ENCODE results near the gene IFNAR2. TPM values are rescaled to one million over a fixed set of nuclear protein-coding genes. Genes with fewer than 3 reads are reported as not detected.
A peak's percentile ranks its signal among the peaks of the same experiment; 100 is the strongest.

The IFNAR2 gene
- total and polyA plus RNA-seq, 2 donors from 2014 or later, result 14.8 to 56.5 TPM

DNA sequence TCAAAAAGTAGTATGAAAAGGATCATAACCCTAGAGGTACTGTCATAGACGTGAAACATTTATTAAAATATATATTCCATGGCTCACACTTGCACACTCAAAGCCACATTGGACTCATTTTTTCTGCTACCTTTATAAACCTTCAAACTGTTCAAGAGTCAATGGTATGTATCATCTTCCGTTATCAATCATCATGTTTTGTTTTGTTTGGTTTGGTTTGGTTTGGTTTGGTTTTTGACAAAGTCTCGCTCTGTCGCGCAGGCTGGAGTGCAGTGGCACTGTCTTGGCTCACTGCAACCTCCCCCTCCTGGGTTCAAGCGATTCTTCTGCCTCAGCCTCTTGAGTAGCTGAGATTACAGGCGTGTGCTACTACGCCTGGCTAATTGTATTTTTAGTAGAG, 1.8 kb downstream of the IFNAR2 start:
- H3K4me3 ChIP-seq (ENCODE audit: low read length in 3 of 3), result no peak overlapping the region
- no peak overlapping the region for H3K9ac ChIP-seq (ENCODE audit: low read length in 3 of 3)
- no peaks in the 10 kb centered on the region for H3K36me3 ChIP-seq (ENCODE audit: control insufficient read depth in 2 of 3, insufficient read depth in 3 of 3, low read length in 3 of 3)
- no peak for FAIRE-seq
- intact Hi-C loops (cut with DNase I), result no loop called here
- TF ChIP-seq, protein P1, sequence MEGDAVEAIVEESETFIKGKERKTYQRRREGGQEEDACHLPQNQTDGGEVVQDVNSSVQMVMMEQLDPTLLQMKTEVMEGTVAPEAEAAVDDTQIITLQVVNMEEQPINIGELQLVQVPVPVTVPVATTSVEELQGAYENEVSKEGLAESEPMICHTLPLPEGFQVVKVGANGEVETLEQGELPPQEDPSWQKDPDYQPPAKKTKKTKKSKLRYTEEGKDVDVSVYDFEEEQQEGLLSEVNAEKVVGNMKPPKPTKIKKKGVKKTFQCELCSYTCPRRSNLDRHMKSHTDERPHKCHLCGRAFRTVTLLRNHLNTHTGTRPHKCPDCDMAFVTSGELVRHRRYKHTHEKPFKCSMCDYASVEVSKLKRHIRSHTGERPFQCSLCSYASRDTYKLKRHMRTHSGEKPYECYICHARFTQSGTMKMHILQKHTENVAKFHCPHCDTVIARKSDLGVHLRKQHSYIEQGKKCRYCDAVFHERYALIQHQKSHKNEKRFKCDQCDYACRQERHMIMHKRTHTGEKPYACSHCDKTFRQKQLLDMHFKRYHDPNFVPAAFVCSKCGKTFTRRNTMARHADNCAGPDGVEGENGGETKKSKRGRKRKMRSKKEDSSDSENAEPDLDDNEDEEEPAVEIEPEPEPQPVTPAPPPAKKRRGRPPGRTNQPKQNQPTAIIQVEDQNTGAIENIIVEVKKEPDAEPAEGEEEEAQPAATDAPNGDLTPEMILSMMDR (IDR thresholded peaks at IDR 0.05; ENCODE audit: borderline replicate concordance, extremely low read depth, insufficient read depth), result no peak
- H3K4me1 ChIP-seq (ENCODE audit: control insufficient read depth in 2 of 3, insufficient read depth in 2 of 3, low read depth in 1 of 3, low read length in 3 of 3), result peaks cover 0 to 7% (median 0%) of the 10 kb centered on the region in 3 donors
- H3K9me3 ChIP-seq (ENCODE audit: control insufficient read depth in 2 of 3, insufficient read depth in 1 of 3, low read length in 3 of 3), result no peaks in the 10 kb centered on the region
- H3K27ac ChIP-seq (ENCODE audit: low read depth in 2 of 2, low read length in 2 of 2), result no peak overlapping the region
- no peaks in the 10 kb centered on the region for H3K27me3 ChIP-seq (ENCODE audit: control insufficient read depth, insufficient read depth, low read length)
- DNase-seq, result no peak

DNA sequence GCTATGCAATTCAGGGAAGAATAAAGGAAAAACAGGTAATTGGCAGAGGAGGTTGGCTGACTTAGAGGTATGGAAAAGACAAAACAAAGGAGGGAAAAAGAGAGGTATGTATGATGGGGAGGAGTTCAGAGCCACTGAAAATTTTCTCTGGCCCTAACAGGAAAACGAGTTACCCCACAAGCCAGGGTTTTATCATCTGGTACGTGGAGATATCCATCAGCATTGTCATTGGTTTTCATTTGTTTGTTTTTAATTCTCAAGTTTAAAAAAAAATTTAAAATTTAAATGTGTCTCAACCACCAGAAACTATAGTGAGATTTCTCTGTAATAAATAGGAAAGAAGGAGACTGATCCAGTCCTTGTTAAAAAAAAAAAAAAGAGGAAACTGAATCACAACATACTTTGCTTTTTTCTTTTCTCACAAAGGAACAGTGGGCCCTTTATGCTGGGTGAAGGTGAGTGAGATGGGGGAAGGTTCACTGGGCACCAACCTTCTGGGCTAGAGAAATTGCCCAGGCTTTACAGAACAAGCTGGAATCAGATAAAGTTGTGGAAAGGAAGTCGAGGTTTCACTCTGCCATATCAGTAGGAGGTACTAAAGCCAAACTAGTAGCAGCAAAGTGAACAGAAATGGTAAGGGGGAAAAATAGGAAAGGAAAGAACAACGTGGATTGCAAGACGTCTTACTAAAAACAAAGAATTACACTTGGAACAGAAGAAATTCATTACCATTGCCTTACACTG, 2.7 kb downstream of the IFNAR2 start:
- Histone ChIP-seq H3K36me3 (ENCODE audit: control insufficient read depth in 2 of 3, insufficient read depth in 3 of 3, low read length in 3 of 3) (no peaks in the 10 kb centered on the region), H3K27ac (ENCODE audit: low read depth in 2 of 2, low read length in 2 of 2) (no peak overlapping the region), H3K9me3 (ENCODE audit: control insufficient read depth in 2 of 3, insufficient read depth in 1 of 3, low read length in 3 of 3) (no peaks in the 10 kb centered on the region), H3K9ac (ENCODE audit: low read length in 3 of 3) (no peak overlapping the region), H3K4me3 (ENCODE audit: low read length in 3 of 3) (no peak overlapping the region), H3K27me3 (ENCODE audit: control insufficient read depth, insufficient read depth, low read length) (no peaks in the 10 kb centered on the region), H3K4me1 (ENCODE audit: control insufficient read depth in 2 of 3, insufficient read depth in 2 of 3, low read depth in 1 of 3, low read length in 3 of 3) (peaks cover 0 to 7% (median 0%) of the 10 kb centered on the region in 3 donors)
- FAIRE-seq, result no peak
- TF ChIP-seq, protein P1 (IDR thresholded peaks at IDR 0.05; ENCODE audit: borderline replicate concordance, extremely low read depth, insufficient read depth), result no peak
- peak in 2 of 5 donors; percentile 49 to 54 for DNase-seq
- intact Hi-C loops (cut with DNase I), result no loop called here

DNA sequence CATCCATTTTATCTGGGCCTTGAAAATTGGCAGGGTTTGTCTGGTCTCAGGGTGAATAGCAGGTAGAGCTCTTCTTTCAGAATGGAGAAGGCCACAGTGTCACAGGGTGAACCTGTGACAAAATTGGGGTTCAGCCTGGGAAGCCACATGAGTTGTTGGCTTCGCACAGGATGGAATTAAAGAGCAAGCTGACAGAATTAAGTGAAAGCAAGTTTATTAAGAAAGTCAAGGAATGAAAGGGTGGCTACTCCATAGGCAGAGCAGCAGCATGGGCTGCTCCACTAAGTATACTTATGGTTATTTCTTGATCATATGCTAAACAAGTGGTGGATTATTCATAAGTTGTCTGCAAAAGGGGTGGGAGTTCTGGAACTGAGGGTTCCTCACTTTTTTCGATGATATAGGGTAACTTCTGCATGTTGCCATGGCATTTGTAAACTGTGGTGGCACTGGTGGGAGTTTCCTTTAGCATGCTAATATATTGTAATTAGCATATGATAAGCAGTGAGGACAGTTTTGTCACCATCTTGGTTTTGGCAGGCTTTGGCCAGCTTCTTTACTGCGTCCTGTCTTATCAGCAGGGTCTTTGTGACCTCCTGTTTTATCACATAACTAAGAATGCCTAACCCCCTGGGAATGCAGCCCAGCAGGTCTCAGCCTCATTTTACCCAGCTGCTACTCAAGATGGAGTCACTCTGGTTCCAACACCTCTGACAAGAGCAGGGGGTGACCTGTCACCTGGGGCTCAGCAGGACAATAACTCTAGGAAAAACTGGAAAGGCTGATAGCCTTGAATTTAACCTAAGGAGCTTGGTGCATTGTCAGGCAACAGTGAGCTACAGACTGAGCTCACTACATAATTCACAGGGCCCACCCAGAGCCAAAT, 5.1 kb downstream of the IFNAR2 start:
- intact Hi-C loops (cut with DNase I), result no loop called here
- TF ChIP-seq, protein P1 (IDR thresholded peaks at IDR 0.05; ENCODE audit: borderline replicate concordance, extremely low read depth, insufficient read depth), result no peak
- no peak for FAIRE-seq
- H3K4me1 ChIP-seq (ENCODE audit: control insufficient read depth in 2 of 3, insufficient read depth in 2 of 3, low read depth in 1 of 3, low read length in 3 of 3), result peaks cover 0 to 4% (median 0%) of the 10 kb centered on the region in 3 donors
- no peak overlapping the region for H3K4me3 ChIP-seq (ENCODE audit: low read length in 3 of 3)
- DNase-seq, result no peak
- no peaks in the 10 kb centered on the region for H3K9me3 ChIP-seq (ENCODE audit: control insufficient read depth in 2 of 3, insufficient read depth in 1 of 3, low read length in 3 of 3)
- H3K27ac ChIP-seq (ENCODE audit: low read depth in 2 of 2, low read length in 2 of 2), result no peak overlapping the region
- no peaks in the 10 kb centered on the region for H3K36me3 ChIP-seq (ENCODE audit: control insufficient read depth in 2 of 3, insufficient read depth in 3 of 3, low read length in 3 of 3)
- H3K27me3 ChIP-seq (ENCODE audit: control insufficient read depth, insufficient read depth, low read length), result no peaks in the 10 kb centered on the region
- H3K9ac ChIP-seq (ENCODE audit: low read length in 3 of 3), result no peak overlapping the region

Data from kidney (tissue), 14 donors.